NB4 (cell line): ENCODE data around the gene FAM120B.

Experiments
- DNase-seq: peaks from one replicate; pipeline ENCODE4 v3.0.0; 2010; ENCODE audit warnings: low read depth
- H3K4me3 ChIP-seq: one replicate; pipeline ENCODE4 v1.5.1; 2011; ENCODE audit warnings: mild to moderate bottlenecking, low read depth, low read length, moderate library complexity
- CTCF ChIP-seq: IDR thresholded peaks from one replicate; pipeline ENCODE4 v1.5.1; 2012; ENCODE audit warnings: low read depth, low read length
- MAX ChIP-seq: IDR thresholded peaks from 2 replicates; pipeline ENCODE4 v1.6.1; 2011; ENCODE audit warnings: low read depth, low read length
- MYC ChIP-seq: IDR thresholded peaks from 2 replicates; pipeline ENCODE4 v1.6.1; 2011; ENCODE audit warnings: low read depth, low read length
- POLR2A ChIP-seq: IDR thresholded peaks from 2 replicates; pipeline ENCODE4 v1.6.1; 2011; ENCODE audit warnings: mild to moderate bottlenecking; ENCODE audit not compliant: insufficient read length; ENCODE audit errors: extremely low read depth

Gene FAM120B

DNA sequence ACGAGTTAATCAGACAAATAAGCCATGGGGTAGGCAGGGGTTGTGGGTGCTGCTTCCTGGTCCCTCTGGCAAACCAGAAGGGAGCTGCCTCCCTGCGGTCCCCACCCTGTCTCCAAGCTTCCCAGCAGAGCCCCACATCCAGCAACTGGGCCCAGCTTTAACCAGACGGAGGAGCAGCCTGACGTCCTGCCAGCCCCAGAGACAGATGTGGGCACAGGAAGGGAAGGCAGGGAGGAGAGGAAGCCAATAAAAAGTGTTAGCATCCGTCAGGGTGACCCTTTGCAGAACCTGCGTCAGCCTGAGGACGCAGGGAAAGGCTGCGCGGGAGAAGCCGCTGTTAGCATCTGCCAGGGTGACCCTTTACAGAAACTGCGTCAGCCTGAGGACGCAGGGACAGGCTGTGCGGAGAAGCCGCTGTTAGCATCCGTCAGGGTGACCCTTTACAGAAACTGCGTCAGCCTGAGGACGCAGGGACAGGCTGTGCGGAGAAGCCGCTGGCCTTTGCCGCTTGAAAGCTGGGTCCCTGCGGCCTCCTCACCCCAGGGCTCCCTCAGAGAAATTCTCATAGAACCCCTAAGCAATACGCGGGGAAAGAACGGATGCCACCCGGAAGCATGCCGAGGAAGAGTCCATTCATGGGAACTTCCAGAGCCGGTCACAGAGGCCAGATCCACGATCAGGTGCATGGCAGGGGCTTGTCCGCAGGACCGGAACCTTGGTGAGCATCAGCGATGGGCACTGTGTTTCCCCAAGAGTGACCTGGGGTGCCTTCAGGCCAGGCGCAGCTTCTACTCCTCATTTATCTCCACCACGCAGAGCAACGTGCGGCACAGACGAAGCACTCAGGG is 31.6 kb upstream of the FAM120B start:
- TF ChIP-seq POLR2A (no peak), MAX (no peak), MYC (no peak), CTCF (no peak)
- no peak overlapping the region for H3K4me3 ChIP-seq
- DNase-seq, result no peak

DNA sequence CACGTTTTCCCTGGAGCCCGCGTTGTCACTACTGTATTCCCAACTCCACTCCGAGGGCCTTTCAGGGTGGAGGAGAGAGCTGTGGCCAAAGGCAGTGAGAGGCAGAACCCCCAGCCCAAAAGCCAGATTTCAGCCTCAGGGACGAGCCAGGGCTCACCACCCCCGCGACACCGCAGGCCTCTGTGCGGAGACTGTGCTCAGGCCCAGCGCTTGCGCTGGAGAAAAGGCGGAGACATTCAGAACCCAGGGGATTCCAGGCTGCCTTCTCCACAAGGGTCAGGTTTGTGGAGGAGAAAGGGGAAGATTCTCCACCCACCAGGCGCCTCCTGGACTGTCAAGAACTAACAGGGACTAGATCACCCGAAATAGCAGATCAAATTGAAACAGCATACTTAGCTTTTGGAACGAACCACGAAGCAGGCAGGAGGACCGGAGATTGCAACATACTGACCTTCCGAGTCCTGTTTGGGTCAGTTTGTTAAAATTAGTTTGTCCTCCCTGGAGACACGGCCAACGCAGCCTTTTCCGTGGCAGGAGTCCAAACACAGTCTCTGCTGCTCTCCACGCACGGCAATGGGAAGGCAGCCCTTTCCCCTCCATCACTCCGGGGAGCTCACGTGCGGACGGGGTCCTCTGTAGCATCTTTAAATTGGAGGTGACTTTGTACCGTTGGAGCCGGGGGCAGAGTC is 30.0 kb upstream of the FAM120B start:
- TF ChIP-seq MAX, result no peak
- peak; percentile 51 for DNase-seq
- H3K4me3 ChIP-seq, result no peak overlapping the region

DNA sequence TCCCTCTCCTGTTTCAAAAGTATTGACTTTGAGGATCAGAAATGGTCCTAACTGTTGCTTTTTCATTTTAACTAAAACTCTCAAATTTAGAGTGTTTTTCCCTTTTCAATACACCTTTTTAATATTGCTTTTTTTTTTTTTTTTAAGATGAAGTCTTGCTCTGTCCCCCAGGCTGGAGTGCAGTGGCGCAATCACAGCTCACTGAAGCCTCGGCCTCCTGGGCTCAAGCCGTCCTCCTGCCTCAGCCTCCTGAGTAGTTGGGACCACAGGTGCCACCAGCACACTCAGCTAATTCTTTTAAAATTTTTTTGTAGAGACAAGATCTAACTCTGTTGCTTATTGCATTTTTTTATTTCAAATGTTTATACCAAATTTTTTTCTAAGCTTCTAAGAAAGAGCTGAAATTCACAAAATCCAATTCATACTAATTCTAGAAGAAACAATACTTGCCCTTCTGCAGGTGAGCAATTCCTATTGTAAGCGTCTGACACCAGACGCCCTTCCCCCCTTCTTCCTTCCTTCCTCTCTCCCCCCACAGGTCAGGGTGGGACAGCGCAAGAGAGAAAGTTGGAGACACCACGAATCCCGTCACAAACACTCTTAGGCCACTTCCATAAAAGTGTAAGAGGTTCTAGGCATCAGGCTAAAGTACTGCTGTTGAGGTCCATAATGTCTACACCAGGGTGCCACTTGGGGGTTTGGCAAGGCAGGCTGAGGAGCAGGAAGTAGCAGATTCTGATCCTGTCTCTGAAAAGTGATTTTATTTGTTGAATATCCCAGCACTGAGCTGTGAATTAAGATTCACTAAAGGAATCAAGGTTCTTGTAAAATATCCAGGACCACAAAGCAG is 28.4 kb upstream of the FAM120B start:
- H3K4me3 ChIP-seq, result peak overlapping the region; percentile 9
- DNase-seq, result peak; percentile 40
- TF ChIP-seq MYC (no peak), MAX (no peak), POLR2A (no peak), CTCF (peak; percentile 10)

DNA sequence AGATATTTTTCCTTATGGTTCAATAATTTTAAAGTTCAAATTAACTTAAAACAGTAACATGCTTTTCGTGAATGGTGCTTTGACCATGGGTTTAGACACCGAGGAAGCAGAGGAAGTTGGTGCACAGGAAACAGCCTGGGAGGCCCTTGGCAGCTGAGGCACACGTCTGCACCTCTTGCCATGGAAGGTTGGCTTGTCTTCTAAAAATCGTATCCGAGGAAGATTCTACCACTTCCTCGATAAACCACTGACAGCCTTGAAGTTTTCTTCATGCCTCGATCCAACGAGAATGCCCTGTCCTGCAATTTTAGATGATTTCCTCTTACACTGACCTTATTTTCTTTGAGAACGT is 27.8 kb upstream of the FAM120B start:
- peak; percentile 77 for DNase-seq

DNA sequence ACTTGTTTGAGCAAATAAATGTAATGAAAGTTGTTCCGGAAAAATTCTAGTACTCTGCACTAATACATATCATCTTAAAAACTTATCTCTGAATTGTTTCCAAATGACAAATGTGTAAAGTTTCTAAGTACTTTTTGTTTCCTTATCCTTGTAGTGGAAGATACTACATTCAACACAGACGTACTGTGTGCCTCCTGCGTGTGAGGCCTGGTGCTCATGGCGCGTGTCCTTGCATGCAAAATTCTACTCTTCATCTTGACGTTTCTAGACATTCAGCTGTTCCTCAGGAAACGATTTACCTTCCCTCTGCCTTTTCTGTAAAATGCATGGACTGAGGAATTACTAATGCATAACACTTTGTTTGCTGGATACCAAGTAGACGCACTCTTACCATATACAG is 27.1 kb upstream of the FAM120B start:
- no peak for DNase-seq

More for the DNA sequence above, 27.8 kb upstream of the FAM120B start:
- H3K4me3 ChIP-seq, result peak overlapping the region; percentile 9
- TF ChIP-seq POLR2A, result no peak
- TF ChIP-seq MYC, result peak; percentile 27; the same call in 1 of the 2 replicates
- no peak for TF ChIP-seq CTCF
- TF ChIP-seq MAX, result peak; percentile 42; the same call in 1 of the 2 replicates

More for the DNA sequence above, 27.1 kb upstream of the FAM120B start:
- H3K4me3 ChIP-seq, result no peak overlapping the region
- TF ChIP-seq POLR2A, result no peak
- TF ChIP-seq CTCF, result no peak
- no peak for TF ChIP-seq MYC
- TF ChIP-seq MAX, result no peak
